Lower lobe of right lung (tissue), 2 donors: ENCODE measurements around the gene C1orf167. TPM values are rescaled to one million over a fixed set of nuclear protein-coding genes. Genes with fewer than 3 reads are reported as not detected.

Source experiments
- ATAC-seq, 2 donors: fragments of 200-7000 bp; cut with Tn5 transposase; one replicate each; pipeline ENCODE4 v1.9.1; 2020 to 2022; ENCODE audit warnings: mild to moderate bottlenecking in 2 of 2, moderate library complexity in 2 of 2
- DNase-seq: peaks from one replicate; pipeline ENCODE4 v3.0.0-alpha.2; 2020
- H3K27ac ChIP-seq: fragments of 200-600 bp; one replicate; pipeline ENCODE4 v1.8.0; 2022
- H3K27me3 ChIP-seq: fragments of 200-600 bp; one replicate; pipeline ENCODE4 v1.8.0; 2022; ENCODE audit warnings: low read depth
- H3K36me3 ChIP-seq: fragments of 200-600 bp; one replicate; pipeline ENCODE4 v1.8.0; 2022; ENCODE audit warnings: mild to moderate bottlenecking
- H3K4me1 ChIP-seq: fragments of 200-600 bp; one replicate; pipeline ENCODE4 v1.8.0; 2022
- H3K4me3 ChIP-seq: fragments of 200-600 bp; one replicate; pipeline ENCODE4 v1.8.0; 2022; ENCODE audit warnings: mild to moderate bottlenecking
- H3K9me3 ChIP-seq: fragments of 200-600 bp; one replicate; pipeline ENCODE4 v1.8.0; 2022
- intact Hi-C: fragments of 100-400 bp; cut with DNase I; formaldehyde crosslinking; loops from one replicate; pipeline ENCODE4 v1.11.0; 2022
- total RNA-seq: library from RNA; stranded (reverse); fragmentation: NEBNext Ultra II Directional; extraction: Animal tissue kit (Norgen Biotek cat#: 25700); gene quantifications from one replicate; pipeline ENCODE4 v1.2.1, GENCODE V29; 2021
- TF ChIP-seq, protein P1 (sequence below): fragments of 200-600 bp; IDR thresholded peaks from one replicate; pipeline ENCODE4 v1.8.0; 2022; ENCODE audit warnings: antibody characterized with exemption, mild to moderate bottlenecking
- donor health status: DM: no; HTN: yes; CAD: no; lungs with severe emphysema.

C1orf167 gene
- total RNA-seq, 1 donor from 2014 or later, result 2.2 TPM

DNA sequence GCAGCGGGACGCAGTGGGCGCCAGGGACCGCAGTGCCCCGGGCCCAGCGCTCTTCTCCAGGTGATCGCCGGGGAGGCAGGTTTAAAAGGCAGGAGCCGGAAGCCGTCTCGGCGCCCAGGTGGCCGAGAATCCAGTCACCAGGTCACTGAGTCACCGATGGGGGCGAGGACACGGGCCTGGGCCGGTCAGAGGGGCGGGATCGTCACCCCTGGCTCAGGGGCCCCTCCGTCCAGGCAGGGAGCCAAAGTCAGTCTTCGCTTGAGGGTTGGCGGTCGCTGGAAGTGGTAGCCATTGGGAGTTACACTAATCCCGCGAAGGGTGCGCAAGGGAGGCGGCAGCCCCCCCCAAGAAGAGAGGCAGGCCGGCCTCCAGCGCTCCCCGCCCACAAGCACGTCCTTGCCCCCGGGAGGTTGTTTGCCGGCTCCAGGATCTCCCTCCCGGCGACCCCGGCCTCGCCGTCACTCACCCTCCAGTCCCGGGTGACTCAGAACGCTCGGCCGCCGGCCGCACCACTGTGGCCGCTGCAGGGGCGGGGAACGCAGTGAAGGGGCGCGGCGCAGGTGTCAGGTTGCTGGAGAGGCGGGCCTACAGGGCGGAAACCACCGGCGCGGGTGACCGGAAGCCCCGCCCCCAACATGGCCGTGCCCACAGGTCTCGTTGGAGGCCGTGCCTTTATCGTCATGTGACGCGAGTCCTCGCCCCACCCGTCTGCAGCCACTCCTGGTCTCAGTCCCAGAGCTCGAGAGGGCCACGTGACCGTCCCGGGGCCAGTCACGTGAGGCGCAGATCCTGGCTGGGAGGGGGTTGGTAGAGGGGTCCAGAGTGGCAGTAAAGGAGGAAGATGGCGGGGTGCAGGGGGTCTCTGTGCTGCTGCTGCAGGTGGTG, 43.7 kb downstream of the C1orf167 start, which contains the start of the genes CLCN6 and MTHFR:
CLCN6 (plus strand) TSS at position 770 of the 885 bp plus-strand sequence; CDS start at position 842, 72 bp downstream.
MTHFR (minus strand) TSS at position 543 of the 885 bp plus-strand sequence. CDS start 2,848 bp downstream, outside the sequence.
- peaks cover 66% of the 10 kb centered on the region for H3K4me1 ChIP-seq
- intact Hi-C loops, result no loop called here
- no peaks in the 10 kb centered on the region for H3K9me3 ChIP-seq
- peaks cover 39% of the 10 kb centered on the region for H3K36me3 ChIP-seq
- H3K4me3 ChIP-seq, result peak within 1 kb of the TSS; percentile 82
- peak within 1 kb of the TSS; percentile 96 for H3K27ac ChIP-seq
- ATAC-seq, result peak; percentile 93 to 95
- DNase-seq, result peak; percentile 100
- H3K27me3 ChIP-seq, result no peaks in the 10 kb centered on the region
- TF ChIP-seq, protein P1, sequence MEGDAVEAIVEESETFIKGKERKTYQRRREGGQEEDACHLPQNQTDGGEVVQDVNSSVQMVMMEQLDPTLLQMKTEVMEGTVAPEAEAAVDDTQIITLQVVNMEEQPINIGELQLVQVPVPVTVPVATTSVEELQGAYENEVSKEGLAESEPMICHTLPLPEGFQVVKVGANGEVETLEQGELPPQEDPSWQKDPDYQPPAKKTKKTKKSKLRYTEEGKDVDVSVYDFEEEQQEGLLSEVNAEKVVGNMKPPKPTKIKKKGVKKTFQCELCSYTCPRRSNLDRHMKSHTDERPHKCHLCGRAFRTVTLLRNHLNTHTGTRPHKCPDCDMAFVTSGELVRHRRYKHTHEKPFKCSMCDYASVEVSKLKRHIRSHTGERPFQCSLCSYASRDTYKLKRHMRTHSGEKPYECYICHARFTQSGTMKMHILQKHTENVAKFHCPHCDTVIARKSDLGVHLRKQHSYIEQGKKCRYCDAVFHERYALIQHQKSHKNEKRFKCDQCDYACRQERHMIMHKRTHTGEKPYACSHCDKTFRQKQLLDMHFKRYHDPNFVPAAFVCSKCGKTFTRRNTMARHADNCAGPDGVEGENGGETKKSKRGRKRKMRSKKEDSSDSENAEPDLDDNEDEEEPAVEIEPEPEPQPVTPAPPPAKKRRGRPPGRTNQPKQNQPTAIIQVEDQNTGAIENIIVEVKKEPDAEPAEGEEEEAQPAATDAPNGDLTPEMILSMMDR, result no peak

DNA sequence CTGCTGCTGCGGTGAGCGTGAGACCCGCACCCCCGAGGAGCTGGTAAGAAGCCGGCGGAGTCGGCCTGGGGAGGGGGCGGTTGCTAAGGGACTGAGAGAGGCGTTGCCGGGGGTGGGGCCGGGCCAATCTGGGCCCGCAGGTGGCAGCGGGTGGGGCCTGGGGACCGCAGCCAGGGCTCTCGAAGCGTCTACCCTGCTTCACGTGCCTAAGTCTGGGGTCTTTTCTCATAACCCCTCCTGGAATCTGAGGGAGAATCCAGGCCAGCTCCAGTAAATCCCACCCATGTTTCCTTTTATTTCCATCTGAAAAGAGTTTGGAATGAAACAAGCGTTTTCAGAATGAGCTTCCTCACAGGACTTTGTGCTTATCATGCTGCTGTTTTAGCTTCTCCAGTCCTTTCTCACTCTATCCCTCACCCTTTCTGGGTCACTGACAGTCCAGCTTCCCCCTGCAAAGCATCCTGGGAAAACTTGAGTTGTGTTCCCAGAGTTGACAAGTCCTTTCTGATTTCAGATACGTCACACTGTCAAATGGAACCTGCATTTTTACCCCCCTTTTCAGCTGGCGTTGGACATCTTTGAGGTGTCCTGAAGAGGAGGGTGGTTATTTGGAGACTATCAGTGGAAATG, 44.4 kb downstream of the C1orf167 start:
- TF ChIP-seq, protein P1, result no peak
- ATAC-seq (peak; percentile 60), DNase-seq (no peak)
- H3K27ac ChIP-seq, result peak overlapping the region; percentile 96
- peak overlapping the region; percentile 82 for H3K4me3 ChIP-seq
- no peaks in the 10 kb centered on the region for H3K9me3 ChIP-seq
- intact Hi-C loops, result no loop called here
- H3K4me1 ChIP-seq, result peaks cover 64% of the 10 kb centered on the region
- no peaks in the 10 kb centered on the region for H3K27me3 ChIP-seq
- H3K36me3 ChIP-seq, result peaks cover 39% of the 10 kb centered on the region

DNA sequence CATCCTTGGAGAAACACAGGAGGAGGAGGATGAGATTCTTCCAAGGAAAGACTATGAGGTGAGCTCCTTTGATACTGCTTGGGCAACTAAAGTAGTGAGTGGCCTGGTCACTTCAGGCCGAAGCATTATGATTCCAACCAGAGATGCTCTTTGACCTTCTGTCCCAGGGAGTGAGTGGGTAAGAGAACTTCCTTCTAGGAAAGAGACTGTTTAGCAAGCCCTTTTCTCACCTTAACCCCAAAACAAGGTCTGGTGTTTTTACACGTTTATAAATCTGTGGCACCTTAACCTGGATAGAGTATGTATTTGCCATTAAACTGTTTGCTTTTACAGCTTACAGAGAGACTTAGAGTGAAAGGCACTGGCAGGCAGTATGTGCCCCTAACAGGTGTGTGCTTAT, 45.1 kb downstream of the C1orf167 start:
- TF ChIP-seq, protein P1, result no peak
- intact Hi-C loops, result no loop called here
- H3K4me3 ChIP-seq, result peak overlapping the region; percentile 82
- no peaks in the 10 kb centered on the region for H3K9me3 ChIP-seq
- DNase-seq (no peak), ATAC-seq (no peak)
- H3K27me3 ChIP-seq, result no peaks in the 10 kb centered on the region
- peaks cover 57% of the 10 kb centered on the region for H3K4me1 ChIP-seq
- H3K27ac ChIP-seq, result peak overlapping the region; percentile 96
- H3K36me3 ChIP-seq, result peaks cover 44% of the 10 kb centered on the region

DNA sequence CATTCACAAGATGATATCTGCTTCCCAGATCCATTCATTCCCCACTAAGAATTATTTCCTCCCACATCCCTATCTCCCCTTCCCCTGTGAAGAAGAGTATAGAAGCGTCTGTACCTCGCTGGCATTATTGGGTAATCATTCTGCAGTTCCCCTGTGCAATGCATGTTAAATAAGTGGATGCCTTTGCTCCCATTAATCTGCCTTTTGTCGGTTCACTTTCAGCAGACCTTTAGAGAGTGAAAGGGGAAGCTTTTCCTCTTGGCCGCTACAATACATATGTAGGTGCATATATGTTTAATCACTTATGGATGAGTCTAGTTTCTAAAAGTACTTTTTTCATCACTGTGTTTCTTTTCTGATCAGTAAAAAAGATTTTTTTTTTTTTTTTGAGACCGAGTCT, 51.0 kb downstream of the C1orf167 start:
- Histone ChIP-seq H3K27me3 (no peaks in the 10 kb centered on the region), H3K36me3 (peaks cover 78% of the 10 kb centered on the region), H3K4me1 (peaks cover 25% of the 10 kb centered on the region), H3K9me3 (no peaks in the 10 kb centered on the region), H3K4me3 (no peak overlapping the region), H3K27ac (no peak overlapping the region)
- DNase-seq, result no peak
- intact Hi-C loops, result no loop called here
- ATAC-seq, result no peak
- TF ChIP-seq, protein P1, result no peak

DNA sequence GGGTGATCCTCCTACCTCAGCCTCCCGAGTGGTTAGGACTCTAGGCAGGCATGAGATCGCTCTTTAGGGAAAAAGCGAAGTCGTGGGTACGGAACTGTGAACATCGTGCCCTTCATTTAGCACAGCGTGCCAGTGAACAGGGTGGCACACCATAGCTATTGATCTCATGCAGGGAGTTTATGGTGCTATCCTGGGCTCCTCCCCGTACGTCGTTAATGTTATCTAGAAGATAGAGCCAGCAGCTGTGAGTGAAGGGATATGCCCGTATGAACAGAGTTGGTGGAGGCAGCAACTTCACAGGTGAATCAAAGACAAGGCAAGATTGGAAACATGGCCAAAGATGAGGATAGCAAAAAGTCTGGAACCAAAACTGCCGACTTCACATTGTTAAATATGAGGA, 55.2 kb downstream of the C1orf167 start:
- no peak overlapping the region for H3K27ac ChIP-seq
- H3K36me3 ChIP-seq, result peaks cover 83% of the 10 kb centered on the region
- ATAC-seq, result no peak
- H3K9me3 ChIP-seq, result no peaks in the 10 kb centered on the region
- no peaks in the 10 kb centered on the region for H3K27me3 ChIP-seq
- DNase-seq, result no peak
- TF ChIP-seq, protein P1, result no peak
- intact Hi-C loops, result no loop called here
- H3K4me1 ChIP-seq, result peaks cover 14% of the 10 kb centered on the region
- no peak overlapping the region for H3K4me3 ChIP-seq
